Activated CD8-positive, alpha-beta T cell treated with anti-CD3 and anti-CD28 coated beads for 36 hours (primary cell): ENCODE measurements around the gene HIBADH. TPM values are rescaled to one million over a fixed set of nuclear protein-coding genes. Genes with fewer than 3 reads are reported as not detected.

Experiments used
- ATAC-seq: fragments of 200-7000 bp; cut with Tn5 transposase; one replicate; pipeline ENCODE4 v1.10.0; 2021; ENCODE audit warnings: mild to moderate bottlenecking, moderate library complexity
- CTCF ChIA-PET: fragments of 350-600 bp; sonication (Branson Sonifier 250); formaldehyde crosslinking; loops from one replicate; lab custom pipeline; 2021; ENCODE audit warnings: antibody characterized with exemption; lab: Charles Lee
- POLR2A ChIA-PET: fragments of 350-600 bp; sonication (Branson Sonifier 250); formaldehyde crosslinking; loops from one replicate; lab custom pipeline; 2021; ENCODE audit warnings: antibody characterized with exemption; lab: Charles Lee
- DNase-seq: peaks from one replicate; pipeline ENCODE4 v3.0.0-alpha.2; 2020
- H3K27ac Mint-ChIP-seq: one replicate; pipeline ENCODE4 v1.8.0; 2021; ENCODE audit warnings: mild to moderate bottlenecking, mixed read lengths
- H3K27me3 Mint-ChIP-seq: one replicate; pipeline ENCODE4 v1.8.0; 2021; ENCODE audit warnings: mixed read lengths
- H3K36me3 Mint-ChIP-seq: one replicate; pipeline ENCODE4 v1.8.0; 2021; ENCODE audit warnings: low read depth, mixed read lengths
- H3K4me1 Mint-ChIP-seq: one replicate; pipeline ENCODE4 v1.8.0; 2021; ENCODE audit warnings: low read depth, mixed read lengths
- H3K4me3 Mint-ChIP-seq: one replicate; pipeline ENCODE4 v1.8.0; 2021; ENCODE audit warnings: mild to moderate bottlenecking, moderate library complexity, mixed read lengths
- H3K9me3 Mint-ChIP-seq: one replicate; pipeline ENCODE4 v1.8.0; 2021; ENCODE audit warnings: mixed read lengths
- CTCF ChIP-seq: fragments of 200-600 bp; IDR thresholded peaks from one replicate; pipeline ENCODE4 v1.8.0; 2022; ENCODE audit warnings: antibody characterized with exemption, mild to moderate bottlenecking
- intact Hi-C: fragments of 100-400 bp; cut with micrococcal nuclease; formaldehyde crosslinking; loops from one replicate; pipeline ENCODE4 v1.10.0; 2022
- total RNA-seq, 2 experiments: library from RNA; stranded (reverse); gene quantifications; one replicate each; pipeline ENCODE4 v1.2.3, GENCODE V29; 2021

The HIBADH gene
- total RNA-seq, 2 experiments from 2014 or later: 20.7 to 20.9 TPM

- Mint-ChIP-seq H3K4me1 (no peaks in the 10 kb centered on the region), H3K4me3 (no peak overlapping the region), H3K9me3 (no peaks in the 10 kb centered on the region), H3K27ac (no peak overlapping the region), H3K36me3 (no peaks in the 10 kb centered on the region), H3K27me3 (peaks cover 1% of the 10 kb centered on the region)
- ATAC-seq (no peak), DNase-seq (no peak)
- intact Hi-C loops: no loop called here
- no peak for TF ChIP-seq CTCF
- ChIA-PET POLR2A (no interaction called here), CTCF (no interaction called here)
Measured at GRCh38 chr7:27476493-27476892, 186.2 kb downstream of the HIBADH start.

Other genes starting within 250 kb of the HIBADH start
- 10 to 100 TPM; 90.5 to 94.6 TPM for gene TAX1BP1, start 77.3 kb upstream of the HIBADH start, total RNA-seq